ENCODE results near the gene TMX2.

GRCh38 chr11:57662893-57663292 lies 49.5 kb upstream of the TMX2 start:
- no peak for TF ChIP-seq GATA3 (IDR thresholded peaks at IDR 0.05; ENCODE audit: low read depth, low read length)
- no peak for TF ChIP-seq GATA2 (IDR thresholded peaks at IDR 0.05; ENCODE audit: low read depth, low read length)

Measured in SH-SY5Y (cell line).